SK-N-MC (cell line): ENCODE results near the gene PRKAR2B.

Experiments used
- DNase-seq: peaks from one replicate; pipeline ENCODE4 v3.0.0-alpha.2; 2011; ENCODE audit warnings: low read depth, low spot score
- H3K27ac ChIP-seq: fragments of 200-600 bp; sonication (generic); 2 replicates; pipeline ENCODE4 v1.5.1; 2016; ENCODE audit warnings: mixed run types
- H3K36me3 ChIP-seq: fragments of 200-600 bp; sonication (generic); 2 replicates; pipeline ENCODE4 v1.6.1; 2017; ENCODE audit warnings: antibody characterized with exemption, low read length, mixed read lengths; ENCODE audit not compliant: insufficient read depth
- H3K4me3 ChIP-seq: fragments of 200-600 bp; sonication (generic); 2 replicates; pipeline ENCODE4 v1.5.1; 2016
- H3K9ac ChIP-seq: fragments of 200-600 bp; sonication (generic); 2 replicates; pipeline ENCODE4 v1.8.0; 2017; ENCODE audit warnings: mixed run types, mixed read lengths; ENCODE audit not compliant: insufficient read length
- H3K9me3 ChIP-seq: fragments of 200-600 bp; sonication (generic); 2 replicates; pipeline ENCODE4 v1.6.1; 2017; ENCODE audit warnings: low read depth, mild to moderate bottlenecking, antibody characterized with exemption, low read length, moderate library complexity, mixed read lengths
- EZH2 ChIP-seq: fragments of 200-600 bp; sonication (generic); IDR thresholded peaks from one replicate; pipeline ENCODE4 v1.6.1; 2017; ENCODE audit warnings: antibody characterized with exemption
- FOXP2 ChIP-seq: optimal IDR thresholded peaks from 2 replicates; pipeline ENCODE3; 2011; ENCODE audit warnings: mild to moderate bottlenecking, moderate library complexity; ENCODE audit not compliant: insufficient read depth; ENCODE audit errors: extremely low read length, control extremely low read depth
- POLR2AphosphoS5 ChIP-seq: IDR thresholded peaks from 2 replicates; pipeline ENCODE4 v1.6.1; 2012; ENCODE audit warnings: mild to moderate bottlenecking, low read depth, low read length, borderline replicate concordance

Gene PRKAR2B

DNA sequence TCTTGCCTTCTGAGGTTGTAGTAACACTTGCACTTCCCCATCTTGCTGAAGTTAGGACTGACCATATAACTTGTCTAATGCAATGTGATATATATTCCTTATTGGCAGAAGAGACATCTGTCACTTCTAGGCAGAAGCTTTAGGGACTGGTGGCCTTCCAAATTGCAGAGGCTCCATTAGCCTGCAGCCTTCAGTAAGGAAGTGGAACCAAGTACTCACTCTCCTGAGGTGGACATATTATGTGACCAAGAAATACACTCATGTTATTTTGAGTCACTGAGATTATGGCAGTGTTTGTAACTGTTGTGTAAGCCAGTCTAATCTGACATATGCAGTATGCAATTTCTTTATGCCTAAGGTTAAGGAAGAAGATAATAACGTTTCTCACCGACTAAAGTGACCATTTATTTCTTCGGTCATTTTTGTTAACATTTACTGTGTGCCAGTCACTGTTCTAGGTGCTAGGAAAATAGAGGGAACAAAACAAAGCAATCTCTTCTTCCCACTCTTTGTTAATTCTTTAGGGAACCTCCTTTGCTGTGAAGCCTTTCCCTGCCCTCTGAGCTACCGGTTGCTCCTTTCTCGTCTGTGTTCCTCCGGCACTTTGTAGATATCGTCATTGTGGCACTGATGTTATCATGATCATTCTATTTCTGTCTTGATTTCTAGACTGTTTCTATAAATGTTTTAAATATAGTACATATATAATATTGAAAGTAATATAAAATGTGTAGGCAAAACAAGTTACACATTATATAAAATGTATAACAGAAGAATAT, 71.4 kb downstream of the PRKAR2B start:
- TF ChIP-seq FOXP2 = no peak
- no peak for TF ChIP-seq POLR2AphosphoS5
- no peak for TF ChIP-seq EZH2
- DNase-seq = no peak
- H3K4me3 ChIP-seq = no peak overlapping the region
- no peak overlapping the region for H3K27ac ChIP-seq
- H3K36me3 ChIP-seq = no peaks in the 10 kb centered on the region
- no peaks in the 10 kb centered on the region for H3K9me3 ChIP-seq
- no peak overlapping the region for H3K9ac ChIP-seq

DNA sequence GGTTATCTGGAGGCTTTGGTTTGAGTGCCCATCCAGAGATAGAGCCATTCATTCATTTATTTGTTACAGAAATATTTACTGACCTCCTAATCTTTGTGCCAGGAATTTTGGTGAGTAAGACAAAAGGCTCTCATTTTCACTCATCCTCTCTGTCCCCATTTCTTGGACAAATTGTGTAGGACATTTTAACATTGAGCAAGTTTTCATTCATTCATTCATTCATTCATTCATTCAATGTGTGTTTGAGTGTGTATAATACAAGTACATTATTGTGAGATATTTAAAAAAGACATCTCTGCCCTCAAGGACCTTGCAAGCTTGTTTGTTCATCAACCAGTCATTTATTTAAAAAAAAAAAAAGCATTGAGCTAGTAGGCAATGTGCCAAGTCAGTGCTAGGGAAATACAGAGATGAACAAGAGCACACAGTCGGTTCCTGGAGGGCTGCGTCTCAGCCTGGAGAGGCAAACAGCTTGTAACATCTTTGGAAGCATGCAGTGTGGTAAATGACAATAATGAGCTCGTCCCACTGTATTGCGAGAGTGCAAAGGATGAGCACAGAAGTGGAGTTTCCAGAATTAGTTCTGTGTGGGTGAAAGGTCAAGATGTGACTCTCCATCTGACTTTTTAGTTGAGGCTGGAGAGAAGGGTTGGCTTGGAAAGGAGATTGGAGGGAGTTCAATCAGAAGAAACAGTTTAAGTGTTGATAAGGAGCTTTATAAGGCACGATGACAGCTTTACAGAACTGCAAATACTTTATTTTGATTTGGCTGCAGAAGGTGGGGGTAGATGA, 73.8 kb downstream of the PRKAR2B start:
- Histone ChIP-seq H3K9me3 (no peaks in the 10 kb centered on the region), H3K9ac (no peak overlapping the region), H3K27ac (no peak overlapping the region), H3K4me3 (no peak overlapping the region), H3K36me3 (no peaks in the 10 kb centered on the region)
- TF ChIP-seq POLR2AphosphoS5 (no peak), EZH2 (no peak), FOXP2 (no peak)
- no peak for DNase-seq

DNA sequence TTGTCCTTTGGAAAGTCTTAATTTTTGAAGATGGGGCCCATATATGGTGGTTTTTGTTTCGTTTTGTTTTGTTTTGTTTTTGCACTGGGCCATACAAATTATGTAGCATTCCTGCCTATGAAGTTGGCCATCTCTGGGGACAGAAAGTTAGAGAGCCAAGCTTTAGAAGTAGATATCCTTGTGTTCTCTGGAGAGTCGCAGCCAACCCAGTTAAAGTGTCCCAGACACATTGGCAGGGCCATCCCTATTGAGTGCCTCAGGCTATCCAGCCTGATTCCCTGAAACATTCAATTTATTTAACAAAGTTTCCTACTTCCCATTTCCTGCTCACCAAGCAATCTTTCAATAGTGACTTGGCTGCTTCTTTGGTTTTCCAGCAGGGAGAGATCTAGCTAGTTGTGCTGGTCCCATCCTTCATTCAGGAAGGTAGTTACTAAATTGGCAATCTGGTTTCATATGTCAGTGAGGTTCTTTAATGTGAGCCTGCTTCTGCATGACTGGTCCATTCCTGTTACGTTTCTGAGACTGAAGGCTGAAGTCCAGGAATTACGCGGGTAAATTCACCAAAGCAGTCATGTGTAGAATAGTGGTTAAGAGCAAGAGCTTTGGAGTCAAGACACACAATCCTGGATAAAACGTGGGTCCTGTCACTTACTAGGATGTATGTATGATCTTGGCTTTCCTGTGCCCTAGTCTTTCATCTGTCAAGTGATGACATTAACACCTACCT, 75.0 kb downstream of the PRKAR2B start:
- TF ChIP-seq EZH2 = no peak
- TF ChIP-seq FOXP2 = no peak
- DNase-seq = no peak
- H3K36me3 ChIP-seq = no peaks in the 10 kb centered on the region
- no peak overlapping the region for H3K9ac ChIP-seq
- no peak overlapping the region for H3K4me3 ChIP-seq
- no peaks in the 10 kb centered on the region for H3K9me3 ChIP-seq
- H3K27ac ChIP-seq = no peak overlapping the region

DNA sequence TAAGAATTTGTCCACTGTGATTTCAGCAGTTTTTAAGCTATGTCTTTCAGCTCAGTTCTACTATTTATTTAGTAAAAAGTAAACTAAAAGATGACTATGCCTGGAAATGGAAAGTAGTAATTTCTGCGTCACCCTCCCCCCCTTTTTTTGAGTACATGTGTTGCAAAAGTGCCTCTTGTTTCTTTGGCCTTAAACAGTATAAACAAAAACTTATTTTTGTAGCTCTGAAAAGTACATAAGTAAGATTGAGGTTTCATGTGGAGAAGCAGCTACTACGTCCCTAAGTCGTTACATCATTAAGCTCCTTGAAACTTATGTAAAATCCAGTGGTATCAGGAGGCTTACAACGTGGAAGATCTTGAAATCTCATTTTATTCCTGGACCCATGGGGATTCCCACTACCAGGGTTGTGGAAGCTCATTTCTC, 78.0 kb downstream of the PRKAR2B start:
- Histone ChIP-seq H3K9me3 (no peaks in the 10 kb centered on the region), H3K9ac (no peak overlapping the region), H3K27ac (no peak overlapping the region), H3K36me3 (no peaks in the 10 kb centered on the region), H3K4me3 (no peak overlapping the region)
- no peak for TF ChIP-seq FOXP2
- TF ChIP-seq POLR2AphosphoS5 = no peak
- no peak for TF ChIP-seq EZH2
- DNase-seq = no peak

DNA sequence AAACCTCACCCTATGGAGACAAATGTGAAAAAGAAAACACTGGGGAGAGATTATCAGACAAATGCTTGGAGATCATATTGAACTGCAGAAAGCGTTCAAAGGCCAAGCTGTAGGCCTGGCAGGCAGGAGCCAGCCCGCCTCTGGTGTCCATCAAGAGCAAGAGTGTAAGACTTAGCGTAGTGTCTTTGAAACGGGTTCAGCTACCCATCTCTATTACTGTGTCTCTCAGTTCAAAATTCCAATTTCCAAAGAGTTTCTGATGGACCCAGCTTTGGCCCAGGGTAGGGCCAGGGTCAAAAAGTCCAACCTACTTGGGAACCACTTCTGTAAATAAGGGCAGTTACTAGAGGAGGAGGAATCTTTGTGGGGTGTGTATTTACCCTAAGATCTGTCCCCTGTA, 78.9 kb downstream of the PRKAR2B start:
- no peak overlapping the region for H3K4me3 ChIP-seq
- no peak overlapping the region for H3K27ac ChIP-seq
- no peaks in the 10 kb centered on the region for H3K9me3 ChIP-seq
- no peak for DNase-seq
- no peaks in the 10 kb centered on the region for H3K36me3 ChIP-seq
- no peak overlapping the region for H3K9ac ChIP-seq
- TF ChIP-seq POLR2AphosphoS5 (no peak), EZH2 (no peak), FOXP2 (no peak)

DNA sequence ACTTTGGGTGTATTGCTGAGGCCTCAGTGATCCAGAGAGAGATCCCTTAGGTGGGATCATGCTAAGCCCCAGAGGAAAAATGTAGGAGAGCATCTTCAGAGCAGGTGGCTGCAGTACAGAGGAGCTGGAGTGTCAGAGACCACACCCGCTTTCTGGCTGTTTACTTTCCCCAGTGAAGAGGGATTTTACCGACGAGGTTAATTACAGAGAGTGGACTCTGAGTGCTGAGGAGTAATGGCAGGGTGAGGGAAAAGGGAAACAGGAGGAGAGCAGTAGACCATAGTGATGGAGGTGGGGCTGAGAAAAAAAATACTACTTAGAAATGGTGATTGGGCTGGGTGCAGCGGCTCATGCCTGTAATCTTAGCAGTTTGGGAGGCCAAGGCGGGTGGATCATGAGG, 81.0 kb downstream of the PRKAR2B start:
- TF ChIP-seq FOXP2 = no peak
- TF ChIP-seq POLR2AphosphoS5 = no peak
- no peak for TF ChIP-seq EZH2
- DNase-seq = no peak

DNA sequence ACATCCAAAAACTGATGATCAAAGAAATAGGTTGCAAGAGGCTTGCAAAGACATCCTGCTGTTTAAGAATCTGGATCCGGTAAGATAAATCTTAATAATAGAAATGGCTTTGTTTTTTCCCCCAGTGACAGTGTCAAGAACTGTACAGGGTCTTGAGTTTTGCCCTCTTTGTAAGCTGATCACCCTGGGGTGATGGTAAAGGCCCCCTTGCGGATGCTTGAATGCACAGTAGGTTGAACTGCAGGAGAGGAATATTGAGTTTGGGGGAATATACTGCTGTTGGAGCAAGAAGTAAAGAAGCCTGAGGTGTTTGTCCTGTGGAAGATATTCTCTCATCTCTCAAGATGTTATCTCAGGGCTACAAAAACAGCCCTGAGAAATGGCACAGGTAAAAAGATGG, 83.7 kb downstream of the PRKAR2B start:
- Histone ChIP-seq H3K9ac (no peak overlapping the region), H3K36me3 (no peaks in the 10 kb centered on the region), H3K4me3 (no peak overlapping the region), H3K9me3 (no peaks in the 10 kb centered on the region), H3K27ac (no peak overlapping the region)
- no peak for DNase-seq
- TF ChIP-seq EZH2 (no peak), FOXP2 (no peak), POLR2AphosphoS5 (no peak)

More for the DNA sequence above, 81.0 kb downstream of the PRKAR2B start:
- H3K9me3 ChIP-seq = no peaks in the 10 kb centered on the region
- no peak overlapping the region for H3K4me3 ChIP-seq
- no peak overlapping the region for H3K9ac ChIP-seq
- H3K27ac ChIP-seq = no peak overlapping the region
- H3K36me3 ChIP-seq = no peaks in the 10 kb centered on the region

DNA sequence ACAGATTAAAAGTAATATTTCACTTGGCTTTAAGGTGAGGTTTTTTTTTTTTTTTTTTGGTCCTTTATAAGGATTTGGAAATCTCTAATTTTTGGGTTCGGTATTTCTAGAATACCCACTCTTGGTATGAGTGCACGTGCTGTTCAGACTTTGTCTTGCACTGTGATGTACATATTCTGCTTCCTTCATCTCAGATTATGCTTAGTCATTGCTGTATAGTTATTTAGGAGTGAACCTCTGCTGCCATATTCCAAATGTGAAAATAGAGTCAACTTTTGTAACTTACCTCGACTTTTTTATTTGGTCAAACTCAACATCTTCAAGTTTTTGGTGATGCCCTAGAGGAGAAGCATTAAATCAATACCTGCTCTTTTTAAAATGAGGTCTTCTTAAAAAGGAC, 84.2 kb downstream of the PRKAR2B start:
- H3K9ac ChIP-seq = no peak overlapping the region
- no peak overlapping the region for H3K27ac ChIP-seq
- no peak for DNase-seq
- no peak for TF ChIP-seq POLR2AphosphoS5
- TF ChIP-seq FOXP2 = no peak
- no peak for TF ChIP-seq EZH2
- no peak overlapping the region for H3K4me3 ChIP-seq
- H3K9me3 ChIP-seq = no peaks in the 10 kb centered on the region
- H3K36me3 ChIP-seq = no peaks in the 10 kb centered on the region
